GM18505 (cell line): ENCODE results near the gene MALT1.

Source experiments
- ATAC-seq: cut with Tn5 transposase; IDR thresholded peaks from one replicate; pipeline ENCODE4 v1.9.1; 2021; ENCODE audit not compliant: unreplicated experiment
- POLR2A ChIP-seq: IDR thresholded peaks from 4 replicates; pipeline ENCODE4 v1.6.1; 2011; ENCODE audit warnings: borderline replicate concordance; ENCODE audit not compliant: insufficient read depth, insufficient read length; ENCODE audit errors: extremely low read depth

MALT1 gene

DNA sequence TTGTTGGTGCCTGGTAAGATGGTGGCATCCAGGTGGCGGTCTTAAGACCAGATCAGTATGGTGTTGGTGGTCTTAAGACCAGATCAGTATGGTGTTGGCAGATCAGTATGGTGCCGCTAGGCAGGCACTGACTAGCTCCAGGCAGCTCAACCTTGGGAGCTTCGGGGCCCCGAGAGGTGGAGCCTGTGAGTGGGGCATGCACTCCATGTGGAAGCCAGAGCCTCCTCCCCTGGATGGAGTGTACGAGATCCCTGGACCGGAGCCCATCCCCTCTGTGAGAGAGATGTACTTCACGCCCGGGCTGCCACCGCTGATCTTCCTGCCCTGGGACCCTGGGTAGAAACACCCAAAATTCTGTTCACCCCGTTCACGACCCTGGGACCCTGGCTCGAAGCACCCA is 19.0 kb downstream of the MALT1 start:
- no peak for ATAC-seq
- TF ChIP-seq POLR2A: no peak

DNA sequence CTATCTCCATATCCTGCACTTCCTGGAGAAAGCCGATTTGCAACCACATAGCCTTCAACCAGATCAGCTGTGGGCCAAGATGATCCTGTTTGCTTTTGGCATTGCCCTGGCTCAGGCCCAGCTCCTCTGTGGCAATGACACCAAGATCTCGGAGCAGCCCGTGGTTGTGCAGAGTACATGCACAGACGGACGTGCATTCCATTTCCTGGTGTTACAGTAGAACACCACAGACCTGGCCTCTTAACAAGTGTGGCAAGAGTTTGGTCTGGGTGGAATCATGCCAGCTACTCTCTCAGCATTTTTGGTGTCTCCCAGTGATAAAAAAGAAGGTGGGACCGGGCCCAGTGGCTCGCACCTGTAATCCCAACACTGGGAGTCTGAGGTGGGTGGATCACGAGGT is 20.0 kb downstream of the MALT1 start:
- no peak for ATAC-seq
- no peak for TF ChIP-seq POLR2A

DNA sequence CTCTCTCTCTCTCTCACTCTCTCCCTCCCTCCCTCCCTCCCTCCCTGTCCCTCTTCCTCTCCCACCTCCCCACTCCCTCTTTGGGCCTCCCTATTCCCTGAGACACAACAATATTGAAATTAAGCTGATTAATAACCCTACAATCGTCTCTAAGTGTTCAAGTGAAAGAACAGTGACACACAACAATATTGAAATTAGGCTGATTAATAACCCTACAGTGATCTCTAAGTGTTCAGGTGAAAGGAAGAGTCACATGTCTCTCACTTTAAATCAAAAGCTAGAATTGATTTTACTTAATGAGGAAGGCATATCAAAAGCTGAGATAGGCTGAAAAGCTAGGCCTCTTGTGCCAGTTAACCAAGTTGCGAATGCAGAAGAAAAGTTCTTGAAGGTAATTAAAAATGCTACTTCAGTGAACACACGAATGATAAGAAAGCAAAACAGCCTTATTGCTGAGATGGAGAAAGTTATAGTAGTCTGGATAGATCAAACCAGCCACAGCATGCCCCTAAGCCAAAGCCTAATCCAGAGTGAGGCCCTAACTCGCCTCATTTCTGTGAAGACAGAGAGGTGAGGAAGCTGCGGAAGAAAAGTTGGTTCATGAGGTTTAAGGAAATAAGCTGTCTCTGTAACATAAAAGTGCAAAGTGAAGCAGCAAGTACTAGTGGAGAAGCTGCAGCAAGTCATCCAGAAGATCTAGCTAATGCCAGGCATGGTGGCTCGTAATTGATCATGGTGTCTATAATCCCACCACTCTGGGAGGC is 21.3 kb downstream of the MALT1 start:
- TF ChIP-seq POLR2A: no peak
- no peak for ATAC-seq

DNA sequence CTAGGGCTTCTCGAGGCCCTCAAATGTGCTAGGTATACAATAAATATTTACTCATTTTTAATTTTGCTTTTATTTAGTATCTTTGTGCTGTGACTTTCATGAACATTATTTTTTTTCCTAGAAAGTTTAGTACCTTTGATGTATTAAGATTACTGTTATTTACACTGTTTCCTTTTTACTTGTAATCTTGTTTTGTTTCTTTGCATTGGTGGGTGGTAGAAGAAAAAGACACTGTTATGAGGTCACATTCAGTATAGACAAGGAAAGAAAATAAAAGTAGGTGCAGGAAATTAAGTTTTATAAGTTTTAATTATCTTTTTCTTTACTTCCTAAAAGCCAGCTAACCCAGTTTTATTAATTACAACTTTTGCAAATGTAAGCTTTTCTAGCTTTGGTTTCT is 23.0 kb downstream of the MALT1 start:
- no peak for ATAC-seq
- no peak for TF ChIP-seq POLR2A

DNA sequence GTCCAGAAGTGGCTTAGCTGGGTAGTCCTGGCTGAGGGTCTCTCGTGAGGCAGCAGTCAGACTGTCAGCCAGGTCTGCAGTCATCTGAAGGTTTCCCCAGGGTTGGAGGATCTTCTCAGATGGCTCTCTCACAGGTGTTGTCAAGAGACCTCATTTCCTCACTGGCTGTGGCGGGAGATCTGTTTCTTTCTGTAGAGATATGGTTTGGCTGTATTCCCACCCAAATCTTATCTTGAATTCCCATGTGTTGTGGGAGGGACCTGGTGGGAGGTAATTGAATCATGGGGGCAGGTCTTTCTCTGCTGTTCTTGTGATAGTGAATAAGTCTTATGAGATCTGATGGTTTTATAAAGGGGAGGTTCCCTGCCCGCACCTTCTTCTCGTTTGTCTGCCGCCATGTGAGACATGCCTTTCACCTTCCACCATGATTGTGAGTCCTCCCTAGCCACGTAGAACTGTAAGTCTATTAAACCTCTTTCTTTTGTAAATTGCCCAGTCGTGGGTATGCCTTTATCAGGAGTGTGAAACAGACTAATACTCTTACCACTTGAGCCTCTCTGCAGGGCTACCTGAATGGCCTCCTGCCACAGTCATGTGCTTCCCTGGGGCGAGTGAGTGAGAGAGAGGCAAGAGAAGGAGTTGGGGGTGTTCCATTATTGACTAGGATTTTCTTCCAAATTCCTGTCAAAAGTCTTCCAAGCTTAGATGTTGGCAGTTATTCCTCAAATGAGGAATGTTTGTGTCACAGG is 23.6 kb downstream of the MALT1 start:
- ATAC-seq: no peak
- no peak for TF ChIP-seq POLR2A

DNA sequence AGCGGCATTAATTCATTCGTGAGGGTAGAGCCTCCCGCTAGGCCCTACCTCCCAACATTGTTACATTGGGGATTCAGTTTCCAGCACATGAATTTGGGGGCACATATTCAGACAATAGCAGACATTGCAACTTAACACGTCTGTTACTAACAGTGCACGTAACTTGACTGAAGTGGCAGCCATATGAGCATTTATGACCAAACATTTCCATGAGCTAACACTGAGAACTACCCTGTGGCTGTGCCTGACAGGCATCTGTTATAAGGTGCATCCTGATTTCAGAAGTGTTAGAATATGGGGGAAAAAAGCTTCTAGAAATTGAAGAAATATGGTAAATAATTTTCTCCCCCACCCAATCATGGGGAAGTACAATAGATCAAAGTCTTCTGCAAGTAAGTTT is 24.5 kb downstream of the MALT1 start:
- no peak for ATAC-seq
- TF ChIP-seq POLR2A: no peak

DNA sequence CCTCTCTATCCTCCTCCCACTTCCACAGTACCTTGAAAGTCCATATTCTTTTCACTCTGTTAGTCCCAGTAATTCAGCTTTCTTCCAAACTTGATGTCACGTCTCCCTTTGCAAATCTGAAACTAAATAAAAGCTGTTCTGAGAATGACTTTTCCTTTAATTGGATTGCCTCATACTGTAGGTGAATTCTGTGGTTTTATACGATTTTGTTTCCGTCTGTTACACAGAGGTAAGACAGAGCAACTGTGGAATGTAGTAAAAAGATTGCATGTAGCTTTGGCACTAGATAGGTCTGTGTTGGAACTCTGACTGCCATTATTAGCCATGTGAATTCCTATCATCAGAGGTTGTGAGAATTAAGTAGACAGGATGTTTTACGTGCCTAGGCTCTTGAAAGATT is 25.9 kb downstream of the MALT1 start:
- ATAC-seq: no peak
- no peak for TF ChIP-seq POLR2A

DNA sequence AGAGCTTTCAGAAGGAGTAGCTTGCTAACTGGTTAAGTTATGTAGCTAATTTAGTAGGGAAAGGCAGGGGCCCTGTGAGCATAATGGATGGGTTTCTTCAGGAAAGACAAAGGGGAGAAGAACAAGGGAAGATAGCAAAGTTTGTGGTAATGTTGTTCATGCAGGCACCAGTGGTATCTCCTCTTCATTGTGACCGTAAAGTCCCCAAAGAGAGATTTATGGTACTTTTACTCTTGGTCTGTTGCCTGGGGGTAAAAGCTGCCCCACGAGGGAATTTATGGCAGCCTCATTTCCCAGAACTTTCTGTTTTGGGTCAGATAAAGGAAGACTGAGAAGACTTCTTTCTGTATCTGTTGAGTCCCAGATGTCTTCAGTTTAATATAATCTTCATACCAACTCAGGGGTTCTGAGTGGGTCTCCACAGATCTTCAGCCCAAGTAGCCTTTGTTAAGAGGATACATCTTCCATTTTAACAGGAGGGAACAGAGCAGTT is 27.5 kb downstream of the MALT1 start:
- no peak for ATAC-seq

DNA sequence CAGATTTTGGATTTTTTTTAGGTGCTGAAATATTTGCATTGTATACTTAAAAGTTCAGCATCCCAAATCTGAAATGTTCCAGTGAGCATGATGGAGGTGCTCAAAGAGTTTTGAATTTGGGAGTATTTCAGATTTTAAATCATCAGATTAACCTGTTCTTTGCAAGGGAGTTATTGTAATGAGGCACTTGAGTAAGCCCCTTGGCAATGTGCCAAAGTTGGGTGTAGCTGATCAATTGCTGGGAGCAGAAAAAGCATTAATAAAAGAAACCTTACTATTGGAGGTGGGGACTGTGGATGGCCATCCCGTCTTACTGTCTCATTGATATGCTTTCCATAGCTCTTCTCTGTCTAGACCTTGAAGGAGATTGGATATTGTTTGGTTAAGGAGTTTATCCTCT is 28.3 kb downstream of the MALT1 start:
- ATAC-seq: no peak
- TF ChIP-seq POLR2A: no peak

More for the DNA sequence above, 27.5 kb downstream of the MALT1 start:
- no peak for TF ChIP-seq POLR2A

DNA sequence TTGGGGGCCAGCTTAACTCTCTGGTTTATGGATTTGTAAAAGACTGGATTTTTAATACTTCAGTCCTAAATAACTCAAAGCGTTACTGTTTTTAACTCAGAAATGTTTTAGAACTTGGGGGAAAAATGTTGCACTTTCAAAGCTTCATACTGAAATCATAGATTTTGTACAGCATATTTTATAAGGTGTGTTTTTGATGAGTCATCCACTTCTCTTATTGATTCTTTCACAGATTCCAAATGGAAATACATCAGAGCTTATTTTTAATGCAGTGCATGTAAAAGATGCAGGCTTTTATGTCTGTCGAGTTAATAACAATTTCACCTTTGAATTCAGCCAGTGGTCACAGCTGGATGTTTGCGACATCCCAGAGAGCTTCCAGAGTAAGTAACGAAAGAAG is 28.9 kb downstream of the MALT1 start:
- no peak for ATAC-seq
- TF ChIP-seq POLR2A: no peak

DNA sequence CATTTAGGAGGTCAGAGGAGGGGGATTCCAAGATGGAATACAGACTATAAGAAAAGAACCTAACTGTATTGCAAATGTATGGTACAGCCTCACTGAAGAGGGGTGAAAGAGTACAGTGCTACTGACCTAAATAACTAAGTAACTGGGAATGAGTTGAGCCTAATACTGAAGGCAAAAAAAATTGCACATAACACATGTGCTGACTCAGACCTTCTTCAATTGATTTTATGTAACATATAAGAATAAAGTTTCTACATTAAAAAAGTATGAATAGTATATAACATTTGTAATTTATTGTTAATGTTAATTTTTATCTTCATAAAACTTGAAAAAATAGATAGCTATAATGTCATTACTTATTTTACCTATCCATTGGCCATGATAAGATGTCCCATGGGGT is 41.7 kb downstream of the MALT1 start:
- no peak for ATAC-seq

DNA sequence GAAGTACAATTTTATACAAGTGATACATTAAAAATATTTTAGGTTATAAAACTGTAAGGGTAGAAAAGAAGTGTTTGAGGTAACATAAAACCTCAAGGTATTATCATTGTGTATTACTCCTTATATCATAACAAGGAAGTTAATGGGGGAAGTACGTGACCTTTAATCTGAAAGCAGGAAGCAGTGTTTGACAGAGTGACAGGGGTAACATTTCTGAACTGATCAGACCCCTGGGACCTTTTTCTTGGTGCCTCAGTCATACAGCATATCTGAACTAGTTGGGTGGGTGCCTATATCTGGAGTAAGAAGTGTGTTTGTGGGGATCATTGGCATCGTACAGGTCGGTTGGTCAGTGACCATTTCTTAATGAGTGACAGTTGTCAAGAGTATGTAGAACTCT is 43.0 kb downstream of the MALT1 start:
- ATAC-seq: no peak
- no peak for TF ChIP-seq POLR2A

More for the DNA sequence above, 41.7 kb downstream of the MALT1 start:
- no peak for TF ChIP-seq POLR2A

DNA sequence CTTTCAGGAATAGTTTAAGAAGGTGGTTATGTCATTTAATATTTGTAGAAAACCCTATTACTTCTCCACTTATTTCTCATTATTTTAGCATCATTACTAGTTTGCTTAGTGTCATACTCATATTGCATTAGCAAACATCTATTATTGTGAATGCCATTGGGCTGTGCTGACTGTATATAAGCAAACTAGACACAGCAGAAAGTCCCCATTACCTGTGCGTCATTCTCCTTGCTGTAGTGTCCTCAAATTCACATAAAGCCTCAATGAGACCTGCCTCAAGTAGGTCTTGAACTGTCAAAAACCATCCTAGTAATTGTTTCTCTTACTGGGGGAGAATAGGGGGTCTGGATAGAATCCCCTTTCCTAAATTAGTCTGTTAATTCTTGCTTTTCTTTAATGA is 43.6 kb downstream of the MALT1 start:
- ATAC-seq: no peak
- no peak for TF ChIP-seq POLR2A

DNA sequence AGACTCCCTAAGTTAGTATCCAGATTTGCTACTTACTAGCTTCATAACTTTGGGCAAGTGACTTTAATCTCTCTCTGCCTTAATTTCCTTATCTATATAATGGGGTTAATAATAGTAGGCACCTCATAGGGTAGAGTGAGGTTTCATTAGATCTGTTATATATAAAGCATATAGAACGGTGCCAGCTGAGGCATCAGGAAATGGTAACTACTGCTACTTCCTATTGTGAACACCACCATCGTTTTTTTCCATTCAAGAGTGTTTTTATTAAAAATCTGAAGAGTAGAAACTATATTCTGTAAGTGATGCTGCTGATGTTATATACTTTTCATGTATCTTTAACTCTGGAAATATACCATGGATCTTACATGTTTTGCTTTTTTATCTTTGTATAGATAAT is 44.3 kb downstream of the MALT1 start:
- no peak for ATAC-seq
- TF ChIP-seq POLR2A: no peak

DNA sequence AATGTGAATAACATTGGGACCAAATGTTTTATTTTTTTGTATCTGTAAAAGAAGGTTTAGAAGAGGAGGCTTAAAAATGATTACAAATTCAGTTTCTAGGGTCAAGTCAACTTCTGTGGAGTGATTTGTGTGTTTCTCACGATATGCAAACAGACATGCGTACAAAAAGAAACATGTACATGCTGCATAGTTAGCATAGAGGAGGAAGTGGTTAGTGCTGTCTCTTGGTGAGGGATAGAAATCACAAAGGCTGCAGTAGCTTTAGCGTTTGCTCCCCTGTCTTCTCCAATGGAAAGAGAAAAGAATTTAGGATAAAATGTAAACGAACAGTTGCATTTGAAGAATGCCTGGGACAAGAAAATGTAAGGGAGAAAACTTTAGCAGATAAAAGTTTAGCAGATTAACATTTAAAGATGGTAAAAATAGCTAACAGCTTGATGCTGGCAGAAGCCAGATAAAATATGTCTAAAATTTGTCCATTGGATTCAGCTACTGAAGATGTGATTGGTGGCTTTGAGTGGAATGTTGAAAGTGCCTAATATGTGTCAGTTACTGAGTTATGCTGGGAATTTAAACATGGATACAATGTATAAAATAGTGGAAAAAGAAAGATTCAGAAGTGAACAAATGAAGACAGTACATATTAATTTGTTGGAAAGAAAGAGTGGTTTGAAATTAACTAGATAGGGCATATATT is 44.9 kb downstream of the MALT1 start:
- TF ChIP-seq POLR2A: no peak

More for the DNA sequence above, 44.9 kb downstream of the MALT1 start:
- ATAC-seq: peak; percentile 61
